Stomach (tissue), 4 donors: ENCODE measurements around the gene MXRA5.
"Not testable (repeated sequence)": the region's sequence is repeated elsewhere in the genome, so short reads cannot be mapped to it uniquely, and the experiment has no call there.

Experiments
- POLR2AphosphoS5 ChIP-seq, 3 donors: sonication (generic); formaldehyde crosslinking; IDR thresholded peaks; one replicate each; pipeline ENCODE4 v1.6.1; 2016; ENCODE audit warnings: antibody characterized with exemption in 3 of 3
- TF ChIP-seq, protein P1 (sequence below), 7 experiments: fragments of 450-650 bp in 4 of 7; fragments of 200-600 bp in 3 of 7; sonication (generic) in 3 of 7; IDR thresholded peaks; one replicate each; pipeline ENCODE4 v1.5.1; 2016 to 2019; ENCODE audit warnings: antibody characterized with exemption in 7 of 7, control low read depth in 2 of 7, mild to moderate bottlenecking in 1 of 7

DNA sequence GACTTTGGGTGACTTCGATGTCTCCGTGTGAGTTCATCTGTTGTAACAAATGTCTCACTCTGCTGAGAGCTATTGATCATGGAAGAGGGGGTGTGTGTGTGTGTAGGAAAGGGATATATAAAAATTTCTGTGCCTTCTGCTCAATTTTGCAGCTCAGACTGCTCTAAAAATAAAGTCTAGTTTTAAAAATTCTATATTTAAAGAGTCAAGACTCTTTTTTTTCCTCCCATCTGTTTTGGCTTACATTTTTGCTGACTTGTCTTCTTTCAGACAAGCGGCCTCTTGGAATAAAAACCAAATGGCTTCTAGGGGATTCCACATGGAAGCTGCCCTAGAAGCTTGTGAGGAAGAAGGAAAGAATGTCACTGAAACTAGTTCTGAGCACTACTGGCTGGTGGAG is 6.3 kb upstream of the MXRA5 start:
- TF ChIP-seq POLR2AphosphoS5 (IDR thresholded peaks at IDR 0.05): not testable (repeated sequence)
- TF ChIP-seq, protein P1, sequence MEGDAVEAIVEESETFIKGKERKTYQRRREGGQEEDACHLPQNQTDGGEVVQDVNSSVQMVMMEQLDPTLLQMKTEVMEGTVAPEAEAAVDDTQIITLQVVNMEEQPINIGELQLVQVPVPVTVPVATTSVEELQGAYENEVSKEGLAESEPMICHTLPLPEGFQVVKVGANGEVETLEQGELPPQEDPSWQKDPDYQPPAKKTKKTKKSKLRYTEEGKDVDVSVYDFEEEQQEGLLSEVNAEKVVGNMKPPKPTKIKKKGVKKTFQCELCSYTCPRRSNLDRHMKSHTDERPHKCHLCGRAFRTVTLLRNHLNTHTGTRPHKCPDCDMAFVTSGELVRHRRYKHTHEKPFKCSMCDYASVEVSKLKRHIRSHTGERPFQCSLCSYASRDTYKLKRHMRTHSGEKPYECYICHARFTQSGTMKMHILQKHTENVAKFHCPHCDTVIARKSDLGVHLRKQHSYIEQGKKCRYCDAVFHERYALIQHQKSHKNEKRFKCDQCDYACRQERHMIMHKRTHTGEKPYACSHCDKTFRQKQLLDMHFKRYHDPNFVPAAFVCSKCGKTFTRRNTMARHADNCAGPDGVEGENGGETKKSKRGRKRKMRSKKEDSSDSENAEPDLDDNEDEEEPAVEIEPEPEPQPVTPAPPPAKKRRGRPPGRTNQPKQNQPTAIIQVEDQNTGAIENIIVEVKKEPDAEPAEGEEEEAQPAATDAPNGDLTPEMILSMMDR (IDR thresholded peaks at IDR 0.05): not testable (repeated sequence)
